ENCODE results near the gene JAML. TPM values are rescaled to one million over a fixed set of nuclear protein-coding genes. Genes with fewer than 3 reads are reported as not detected.

The JAML gene
- total and polyA plus RNA-seq, 9 of the 15 experiments (the other 6 are each of a cell fraction or from before 2014, with no cell fraction given), result 0.05 to 0.32 (median 0.22) TPM; not detected in 4

GRCh38 chr11:118211006-118211405, 13.8 kb downstream of the JAML start:
- ChIA-PET POLR2A (interaction anchor here (0.8 to 1.5 kb wide), 3 partner anchors 9 to 648 kb away, joined by 3 read pairs; no protein-coding TSS in a partner anchor), CTCF (ENCODE audit: low intra/inter-chr PET ratio) (no interaction called here)
- FAIRE-seq (no peak), DNase-seq (ENCODE audit: extremely low read depth in 1 of 4, low spot score in 3 of 4) (no peak), ATAC-seq (no peak)
- no peaks in the 10 kb centered on the region for H3K9me3 ChIP-seq (replicated peaks; ENCODE audit: control insufficient read depth, insufficient read depth, low read depth, low read length)
- intact Hi-C loops (cut with micrococcal nuclease) (no loop called here), in situ Hi-C loops (cut with MboI) (no loop called here)
- no peak overlapping the region for H3K4me2 ChIP-seq (ENCODE audit: insufficient read depth, low read length)
- no peaks in the 10 kb centered on the region for H4K20me1 ChIP-seq (replicated peaks; ENCODE audit: control insufficient read depth, insufficient read depth, low read length)
- WGBS (ENCODE audit: insufficient coverage, low coverage, missing lambda C conversion rate), result 13% methylated on average over 6 of the region's 6 CpGs
- H3K9me1 ChIP-seq (ENCODE audit: control insufficient read depth, insufficient read depth, low read length), result no peaks in the 10 kb centered on the region
- no peak overlapping the region for H2AFZ ChIP-seq (ENCODE audit: low read depth, low read length)
- TF ChIP-seq ZNF384 (IDR thresholded peaks at IDR 0.05; ENCODE audit: low read depth, low read length), result no peak
- no peak for TF ChIP-seq TAF7 (tag; IDR thresholded peaks at IDR 0.05)
- no peak for TF ChIP-seq ZBTB1 (CRISPR knock-in tag; IDR thresholded peaks at IDR 0.05; ENCODE audit: borderline replicate concordance, low read depth)
- TF ChIP-seq TGIF2 (CRISPR knock-in tag; IDR thresholded peaks at IDR 0.05), result no peak
- TF ChIP-seq ERF (CRISPR knock-in tag; IDR thresholded peaks at IDR 0.05), result no peak
- TF ChIP-seq SAFB2 (IDR thresholded peaks at IDR 0.05; ENCODE audit: borderline replicate concordance, low read depth, low read length, severe bottlenecking), result no peak
- TF ChIP-seq ZNF184 (CRISPR knock-in tag; IDR thresholded peaks at IDR 0.05), result no peak
- peaks cover 14 to 16% of the 10 kb centered on the region in 2 experiments; a peak in 4 of 5 replicates for H3K27me3 ChIP-seq (ENCODE audit: control insufficient read depth in 2 of 2, insufficient read depth in 2 of 2, low read length in 2 of 2)
- H3K27ac ChIP-seq (ENCODE audit: extremely low read depth, low read depth, low read length), result no peak overlapping the region
- H3K79me2 ChIP-seq (ENCODE audit: control insufficient read depth, insufficient read depth, low read length), result no peaks in the 10 kb centered on the region
- H3K4me3 ChIP-seq, result no peak overlapping the region
- H3K36me3 ChIP-seq (ENCODE audit: control insufficient read depth, insufficient read depth, low read length), result no peaks in the 10 kb centered on the region
- peaks cover 0 to 5% of the 10 kb centered on the region in 2 experiments; a peak in 2 of 5 replicates for H3K4me1 ChIP-seq (replicated peaks in 1 of 2; ENCODE audit: control insufficient read depth in 2 of 2, insufficient read depth in 2 of 2, low read length in 2 of 2)
- H3K9ac ChIP-seq (ENCODE audit: insufficient read depth in 1 of 2, low read depth in 2 of 2, low read length in 2 of 2), result no peak overlapping the region
- no TSS peak for BruUV-seq (replicated peaks)
